HCEC 1CT (cell line): Measurements from ENCODE around the gene VPS50.
"Not testable (repeated sequence)": the region's sequence is repeated elsewhere in the genome, so short reads cannot be mapped to it uniquely, and the experiment has no call there.

Experiments
- DNase-seq: peaks from one replicate; pipeline ENCODE4 v3.0.0-alpha.2; 2017

The VPS50 gene

GRCh38 chr7:93337052-93337451 is 104.9 kb downstream of the VPS50 start:
- no peak for DNase-seq

DNA sequence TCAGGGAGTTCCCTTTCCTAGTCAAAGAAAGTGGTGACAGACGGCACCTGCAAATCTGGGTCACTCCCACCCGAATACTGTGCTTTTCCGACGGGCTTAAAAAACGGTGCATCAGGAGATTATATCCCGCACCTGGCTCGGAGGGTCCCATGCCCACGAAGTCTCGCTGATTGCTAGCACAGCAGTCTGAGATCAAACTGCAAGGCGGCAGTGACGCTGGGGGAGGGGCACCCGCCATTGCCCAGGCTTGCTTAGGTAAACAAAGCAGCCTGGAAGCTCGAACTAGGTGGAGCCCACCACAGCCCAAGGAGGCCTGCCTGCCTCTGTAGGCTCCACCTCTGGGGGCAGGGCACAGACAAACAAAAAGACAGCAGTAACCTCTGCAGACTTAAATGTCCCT is 110.0 kb downstream of the VPS50 start:
- DNase-seq: not testable (repeated sequence)

DNA sequence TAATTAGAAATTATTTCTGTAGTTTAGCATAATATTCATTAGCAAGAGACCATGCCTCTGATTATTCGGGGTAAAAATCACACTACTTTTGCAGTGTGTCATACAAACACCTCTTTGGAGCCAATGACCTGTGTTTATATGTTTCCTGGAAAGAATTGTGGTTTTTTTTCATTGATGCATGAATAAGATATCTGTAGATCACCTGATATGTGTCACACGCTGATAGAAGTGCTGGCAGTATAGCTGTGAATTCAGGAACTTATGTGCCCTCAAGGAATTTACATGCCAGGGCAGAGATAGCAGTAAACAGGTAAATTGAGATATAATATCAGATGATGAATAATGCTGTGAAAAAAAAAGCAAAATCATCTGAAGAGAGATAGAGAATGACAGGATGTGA is 118.2 kb downstream of the VPS50 start:
- no peak for DNase-seq

DNA sequence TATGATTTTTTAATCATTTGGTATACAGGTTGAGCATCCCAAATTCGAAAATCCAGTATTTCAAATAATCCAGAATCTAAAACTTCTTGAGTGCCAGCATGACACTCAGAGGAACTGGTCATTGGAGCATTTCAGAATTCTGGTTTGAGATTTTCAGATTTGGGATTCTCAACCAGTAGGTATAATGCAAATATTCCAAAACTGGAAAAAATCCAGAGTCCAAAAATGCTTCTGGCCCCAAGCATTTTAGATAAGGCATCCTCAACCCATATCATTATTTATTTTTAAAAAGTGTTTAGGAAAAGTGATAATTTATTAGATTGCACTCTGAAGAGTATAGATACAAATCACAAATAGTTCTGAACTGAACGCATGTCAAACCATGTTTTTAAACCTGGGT is 120.7 kb downstream of the VPS50 start:
- DNase-seq: no peak

GRCh38 chr7:93354815-93355214 is 122.6 kb downstream of the VPS50 start:
- DNase-seq: no peak

GRCh38 chr7:93359520-93360198 is 127.5 kb downstream of the VPS50 start:
- no peak for DNase-seq

DNA sequence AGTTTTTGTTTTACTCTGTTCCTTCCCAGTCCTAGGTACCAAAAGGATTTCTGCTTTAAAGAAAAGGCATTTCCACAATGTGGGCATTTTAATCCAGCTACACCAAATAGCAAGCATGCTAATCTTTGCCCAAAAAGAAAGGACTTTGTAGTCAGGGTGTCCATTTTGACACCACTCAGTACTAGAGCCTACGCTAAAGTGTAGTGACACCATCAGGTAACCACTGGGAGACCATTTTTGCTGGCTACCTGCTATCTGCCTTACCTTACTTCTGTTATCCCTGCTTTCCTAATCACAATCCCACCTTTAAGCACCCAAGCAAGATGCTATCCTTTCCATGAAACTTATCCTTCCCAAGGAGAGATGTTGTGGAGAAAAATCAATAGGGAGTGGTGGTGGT is 129.7 kb downstream of the VPS50 start:
- DNase-seq: no peak

DNA sequence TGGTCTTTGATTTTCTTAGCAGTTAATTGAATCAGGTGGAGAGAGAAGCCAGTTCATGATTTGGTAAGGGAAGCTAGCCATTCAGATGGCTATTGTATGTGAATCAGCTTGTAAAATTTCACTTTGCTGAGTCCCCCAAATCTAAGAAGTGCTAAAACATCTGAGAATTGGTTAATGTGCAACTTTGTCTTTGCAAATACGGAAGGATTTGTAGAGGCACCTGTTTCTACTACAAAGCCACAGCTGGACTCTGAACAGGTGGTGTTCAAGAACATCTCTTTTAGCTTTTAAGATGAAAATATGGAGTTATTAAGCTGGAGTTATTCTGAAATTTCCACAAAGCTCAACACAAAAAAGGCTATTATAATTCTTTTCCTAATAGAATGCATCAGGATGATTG is 132.6 kb downstream of the VPS50 start:
- DNase-seq: no peak

DNA sequence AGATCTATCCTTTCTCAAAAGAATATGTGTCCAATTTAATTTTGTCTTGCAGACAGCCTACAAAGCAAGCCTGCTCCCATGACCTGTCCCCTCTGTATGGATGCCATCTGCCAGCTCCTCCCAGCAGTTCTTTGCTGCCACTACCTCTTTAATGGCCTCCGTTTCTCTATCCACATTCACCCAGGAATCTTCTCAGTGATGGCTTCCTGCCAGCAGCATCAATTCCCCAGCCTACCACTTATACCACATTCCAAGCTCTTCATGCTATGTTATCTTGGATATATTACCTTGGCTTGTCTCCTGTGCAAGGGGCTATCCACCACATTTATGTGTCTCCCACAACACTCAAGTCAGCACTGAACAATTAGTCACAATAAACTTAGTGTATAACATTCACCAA is 133.2 kb downstream of the VPS50 start:
- no peak for DNase-seq

GRCh38 chr7:93366816-93367215 is 134.7 kb downstream of the VPS50 start:
- DNase-seq: no peak

GRCh38 chr7:93367254-93367653 is 135.1 kb downstream of the VPS50 start:
- no peak for DNase-seq

- not testable (repeated sequence) for DNase-seq
Observed at GRCh38 chr7:93370937-93371336, 138.8 kb downstream of the VPS50 start.

GRCh38 chr7:93373537-93373936 is 141.4 kb downstream of the VPS50 start:
- DNase-seq: no peak

- peak; percentile 60 for DNase-seq
Observed at GRCh38 chr7:93374345-93374940, 142.3 kb downstream of the VPS50 start.

DNA sequence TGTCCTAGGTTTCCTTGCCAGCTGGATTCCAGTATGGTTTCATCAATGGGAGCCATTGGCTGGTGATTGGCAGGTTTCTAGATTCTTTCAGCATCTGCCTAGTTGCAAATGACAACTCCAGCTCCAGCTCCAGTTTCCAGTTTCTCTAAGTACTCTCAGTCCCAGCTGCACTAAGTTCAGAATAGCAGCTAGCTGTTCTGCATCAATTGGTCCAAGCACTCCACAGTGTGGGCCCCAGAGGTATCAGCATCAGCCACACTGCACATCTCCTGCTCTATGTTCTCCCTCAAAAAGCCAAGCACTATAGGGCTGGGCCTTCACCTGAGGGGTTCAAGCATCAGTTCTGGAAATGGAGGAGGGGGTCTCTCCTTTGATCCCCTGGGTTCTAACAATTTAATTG is 143.4 kb downstream of the VPS50 start:
- DNase-seq: no peak

- DNase-seq: no peak
Observed at GRCh38 chr7:93378131-93378760, 146.1 kb downstream of the VPS50 start.

DNA sequence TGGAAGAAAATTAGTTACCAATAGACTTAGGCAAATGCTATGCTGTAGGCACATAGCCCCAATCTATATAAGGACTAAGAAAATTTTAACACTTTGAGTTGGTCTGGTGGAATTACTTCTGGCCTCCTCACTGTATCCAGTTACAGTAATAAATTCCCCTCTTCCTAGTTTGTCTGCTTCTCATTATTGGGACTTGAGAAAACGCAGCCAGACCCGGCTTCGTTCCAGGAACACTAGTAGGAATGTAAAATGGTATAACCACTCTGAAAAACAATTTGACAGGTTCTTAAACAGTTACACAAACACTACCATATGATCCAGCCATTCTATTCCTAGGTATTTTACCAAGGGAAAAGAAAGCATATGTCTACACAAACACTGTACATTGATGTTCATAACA is 150.2 kb downstream of the VPS50 start:
- DNase-seq: no peak

DNA sequence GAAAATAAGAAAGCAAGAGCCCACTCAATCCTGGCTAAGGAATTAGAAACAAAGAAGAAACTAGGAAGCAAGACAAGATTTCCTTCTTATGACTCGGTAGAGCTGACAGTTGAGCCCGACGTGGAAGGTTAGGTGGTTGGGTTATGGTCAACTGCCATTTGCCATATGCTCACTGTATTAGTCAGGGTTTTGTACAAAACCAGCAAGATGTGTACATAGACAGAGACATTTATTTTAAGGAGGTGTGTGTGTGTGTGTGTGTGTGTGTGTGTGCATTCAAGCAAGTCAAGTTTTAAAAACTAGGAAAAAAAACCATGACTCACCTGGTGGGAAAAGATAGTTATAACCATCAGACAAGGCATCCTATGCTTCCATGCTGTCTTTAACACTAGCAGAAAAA is 158.5 kb downstream of the VPS50 start:
- no peak for DNase-seq

- DNase-seq: no peak
Observed at GRCh38 chr7:93392984-93393383, 160.8 kb downstream of the VPS50 start.

GRCh38 chr7:93399642-93400041 is 167.5 kb downstream of the VPS50 start:
- no peak for DNase-seq

DNA sequence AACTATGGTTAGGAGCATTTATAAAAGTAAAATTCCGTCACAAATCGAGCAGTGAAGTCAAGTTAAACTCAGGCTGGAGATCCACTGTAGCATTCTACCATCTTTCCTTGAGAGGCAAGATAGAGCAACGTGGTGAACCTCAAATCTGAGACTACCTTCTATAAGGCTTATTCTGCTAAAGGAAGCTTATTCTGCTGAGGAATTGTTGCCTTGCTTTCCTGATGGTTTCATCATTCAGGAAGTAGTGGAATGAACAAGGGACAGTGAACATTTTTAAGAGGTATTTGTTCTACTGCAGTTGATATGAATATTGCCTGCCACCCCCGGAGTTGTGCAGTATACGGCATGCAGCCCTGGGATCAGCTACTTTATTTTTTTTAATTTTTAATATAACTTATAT is 170.8 kb downstream of the VPS50 start:
- no peak for DNase-seq

- DNase-seq: no peak
Observed at GRCh38 chr7:93407239-93407638, 175.1 kb downstream of the VPS50 start.

GRCh38 chr7:93409324-93409723 is 177.2 kb downstream of the VPS50 start:
- no peak for DNase-seq
